PFSK-1 (cell line): ENCODE measurements around the gene ARPC4.

Experiments
- POLR2AphosphoS5 ChIP-seq: IDR thresholded peaks from 2 replicates; pipeline ENCODE4 v1.6.1; 2012; ENCODE audit warnings: low read depth, mild to moderate bottlenecking, control low read depth, low read length, moderate library complexity
- TF ChIP-seq, protein P1 (sequence below), 2 experiments: IDR thresholded peaks; 2 replicates each; pipeline versions ENCODE4 v1.6.1 to v1.8.0; 2011 to 2012; ENCODE audit warnings: low read depth in 2 of 2, low read length in 2 of 2, control low read depth in 1 of 2, inconsistent platforms in 1 of 2, mild to moderate bottlenecking in 1 of 2, moderate library complexity in 1 of 2; ENCODE audit not compliant: insufficient read depth in 1 of 2

- no peak for TF ChIP-seq POLR2AphosphoS5
- TF ChIP-seq, protein P1, sequence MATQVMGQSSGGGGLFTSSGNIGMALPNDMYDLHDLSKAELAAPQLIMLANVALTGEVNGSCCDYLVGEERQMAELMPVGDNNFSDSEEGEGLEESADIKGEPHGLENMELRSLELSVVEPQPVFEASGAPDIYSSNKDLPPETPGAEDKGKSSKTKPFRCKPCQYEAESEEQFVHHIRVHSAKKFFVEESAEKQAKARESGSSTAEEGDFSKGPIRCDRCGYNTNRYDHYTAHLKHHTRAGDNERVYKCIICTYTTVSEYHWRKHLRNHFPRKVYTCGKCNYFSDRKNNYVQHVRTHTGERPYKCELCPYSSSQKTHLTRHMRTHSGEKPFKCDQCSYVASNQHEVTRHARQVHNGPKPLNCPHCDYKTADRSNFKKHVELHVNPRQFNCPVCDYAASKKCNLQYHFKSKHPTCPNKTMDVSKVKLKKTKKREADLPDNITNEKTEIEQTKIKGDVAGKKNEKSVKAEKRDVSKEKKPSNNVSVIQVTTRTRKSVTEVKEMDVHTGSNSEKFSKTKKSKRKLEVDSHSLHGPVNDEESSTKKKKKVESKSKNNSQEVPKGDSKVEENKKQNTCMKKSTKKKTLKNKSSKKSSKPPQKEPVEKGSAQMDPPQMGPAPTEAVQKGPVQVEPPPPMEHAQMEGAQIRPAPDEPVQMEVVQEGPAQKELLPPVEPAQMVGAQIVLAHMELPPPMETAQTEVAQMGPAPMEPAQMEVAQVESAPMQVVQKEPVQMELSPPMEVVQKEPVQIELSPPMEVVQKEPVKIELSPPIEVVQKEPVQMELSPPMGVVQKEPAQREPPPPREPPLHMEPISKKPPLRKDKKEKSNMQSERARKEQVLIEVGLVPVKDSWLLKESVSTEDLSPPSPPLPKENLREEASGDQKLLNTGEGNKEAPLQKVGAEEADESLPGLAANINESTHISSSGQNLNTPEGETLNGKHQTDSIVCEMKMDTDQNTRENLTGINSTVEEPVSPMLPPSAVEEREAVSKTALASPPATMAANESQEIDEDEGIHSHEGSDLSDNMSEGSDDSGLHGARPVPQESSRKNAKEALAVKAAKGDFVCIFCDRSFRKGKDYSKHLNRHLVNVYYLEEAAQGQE (IDR thresholded peaks at IDR 0.05; ENCODE audit: insufficient read depth in 1 of 2, low read depth in 2 of 2, low read length in 2 of 2): no peak
Observed at GRCh38 chr3:9786209-9786739, 6.6 kb upstream of the ARPC4 start.
